NCI-H2081 treated with DMSO at 0.1 percent for 48 hours (cell line): ENCODE data around the gene MYO1D.
"Not testable (repeated sequence)": the region's sequence is repeated elsewhere in the genome, so short reads cannot be mapped to it uniquely, and the experiment has no call there.

Experiments used
- DNase-seq: peaks from one replicate; lab custom pipeline; 2025; lab: John Stamatoyannopoulos, UW

The MYO1D gene

GRCh38 chr17:32731556-32732295 is 145.2 kb downstream of the MYO1D start:
- no peak for DNase-seq

DNA sequence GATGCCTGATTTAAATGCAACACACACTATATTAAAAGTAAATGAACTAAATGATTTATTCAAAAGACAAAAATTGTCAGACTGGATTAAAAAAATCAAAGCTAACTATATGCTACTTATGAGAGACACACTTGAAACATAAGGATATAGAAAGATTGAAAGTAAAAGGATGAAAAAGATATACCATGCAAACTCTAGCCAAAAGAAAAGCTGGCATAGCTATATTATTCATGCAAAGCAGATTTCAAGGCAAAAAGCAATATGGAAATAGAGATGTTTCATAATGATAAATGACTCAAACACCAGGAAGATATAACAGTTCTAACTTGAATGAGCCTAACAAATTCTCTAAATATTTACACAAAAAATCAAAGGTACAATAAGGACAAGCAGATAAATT is 149.2 kb downstream of the MYO1D start:
- DNase-seq: no peak

DNA sequence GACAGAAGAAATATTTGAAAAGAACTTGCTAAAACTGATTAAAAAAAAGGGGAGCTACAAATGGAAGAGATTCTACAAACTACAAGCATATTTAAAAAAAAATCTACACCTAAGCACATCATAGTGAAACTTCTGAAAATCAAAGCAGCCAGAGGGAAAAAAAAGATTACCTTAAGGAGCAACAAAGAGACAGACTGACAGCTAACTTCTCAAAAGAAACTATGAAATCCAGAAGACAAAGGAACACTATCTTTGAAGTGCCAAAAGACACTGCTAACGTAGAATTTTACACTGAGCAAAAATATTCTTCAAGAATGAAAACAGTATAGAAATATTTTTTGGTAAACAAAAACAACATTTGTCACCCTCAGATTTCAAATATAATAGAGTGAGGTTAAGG is 151.2 kb downstream of the MYO1D start:
- DNase-seq: no peak

- no peak for DNase-seq
Measured at GRCh38 chr17:32723310-32723955, 153.5 kb downstream of the MYO1D start.

DNA sequence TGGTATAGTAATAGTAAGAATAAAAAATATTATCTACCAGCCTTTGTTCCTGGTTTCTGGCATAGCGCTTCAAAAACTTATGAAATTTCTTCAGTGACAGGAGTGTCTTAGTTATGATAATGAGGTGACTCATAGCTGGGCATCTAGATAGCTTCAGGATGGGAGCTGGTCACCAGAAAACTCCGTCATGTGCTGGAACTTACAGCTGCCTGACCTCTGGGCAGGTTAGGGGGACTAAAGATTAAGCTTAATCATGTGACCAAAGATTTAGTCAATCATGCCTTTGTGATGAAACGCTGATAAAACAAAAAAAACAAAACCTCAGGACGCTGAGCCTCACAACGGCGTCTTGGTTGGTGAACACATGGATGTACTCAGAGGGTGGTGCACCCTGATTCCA is 154.2 kb downstream of the MYO1D start:
- DNase-seq: no peak

GRCh38 chr17:32720671-32721070 is 156.3 kb downstream of the MYO1D start:
- DNase-seq: no peak

GRCh38 chr17:32719689-32720088 is 157.2 kb downstream of the MYO1D start:
- DNase-seq: no peak

DNA sequence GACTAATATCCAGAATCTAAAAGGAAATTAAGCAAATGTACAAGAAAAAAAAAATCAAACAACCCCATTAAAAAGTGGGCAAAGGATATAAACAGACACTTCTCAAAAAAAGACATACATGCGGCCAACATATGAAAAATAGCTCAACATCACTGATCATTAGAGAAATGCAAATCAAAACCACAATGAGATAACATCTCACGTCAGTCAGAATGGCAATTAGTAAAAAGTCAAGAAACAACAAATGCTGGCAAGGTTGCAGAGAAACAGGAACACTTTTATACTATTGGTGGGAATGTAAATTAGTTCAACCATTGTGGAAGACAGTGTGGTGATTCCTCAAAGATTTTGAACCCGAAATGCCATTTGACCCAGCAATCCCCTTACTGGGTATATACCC is 162.0 kb downstream of the MYO1D start:
- not testable (repeated sequence) for DNase-seq

GRCh38 chr17:32714206-32714605 is 162.7 kb downstream of the MYO1D start:
- not testable (repeated sequence) for DNase-seq

GRCh38 chr17:32713081-32713480 is 163.8 kb downstream of the MYO1D start:
- DNase-seq: no peak

DNA sequence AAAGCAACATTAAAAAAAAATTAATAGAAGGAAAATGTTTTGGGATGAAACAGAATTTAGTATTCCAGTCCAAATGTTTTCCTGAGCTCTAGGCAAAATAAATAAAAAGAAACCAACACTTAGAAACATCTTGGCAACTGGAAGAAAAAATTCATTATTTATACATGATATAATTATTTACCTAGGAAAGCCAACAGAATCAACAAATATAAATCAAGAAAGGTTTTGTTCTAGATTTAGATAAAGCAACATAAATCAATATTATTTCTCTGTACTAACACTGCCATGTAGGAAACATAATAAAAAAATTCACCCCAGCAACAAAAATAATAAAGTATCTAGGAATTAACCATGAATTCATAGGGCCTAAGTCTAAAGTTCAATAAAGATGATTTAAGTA is 167.4 kb downstream of the MYO1D start:
- DNase-seq: no peak

DNA sequence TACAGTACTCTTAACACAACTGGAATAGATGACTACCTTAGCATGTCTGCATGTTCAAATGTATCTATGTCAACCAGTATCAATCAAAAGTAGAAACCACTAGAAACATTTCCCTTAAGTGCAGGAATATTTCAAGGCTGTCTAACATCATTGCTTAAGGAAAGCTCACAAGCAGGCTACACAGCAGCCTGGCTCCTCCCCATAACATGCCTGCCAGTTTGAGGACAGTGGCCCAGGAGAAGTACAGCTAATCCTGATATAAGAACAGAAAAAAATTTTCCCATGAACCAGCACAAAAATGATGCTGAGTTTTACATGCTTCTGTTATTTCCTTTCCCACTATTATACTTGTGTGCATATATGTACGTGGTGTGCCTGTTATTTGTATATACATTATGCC is 175.1 kb downstream of the MYO1D start:
- no peak for DNase-seq

DNA sequence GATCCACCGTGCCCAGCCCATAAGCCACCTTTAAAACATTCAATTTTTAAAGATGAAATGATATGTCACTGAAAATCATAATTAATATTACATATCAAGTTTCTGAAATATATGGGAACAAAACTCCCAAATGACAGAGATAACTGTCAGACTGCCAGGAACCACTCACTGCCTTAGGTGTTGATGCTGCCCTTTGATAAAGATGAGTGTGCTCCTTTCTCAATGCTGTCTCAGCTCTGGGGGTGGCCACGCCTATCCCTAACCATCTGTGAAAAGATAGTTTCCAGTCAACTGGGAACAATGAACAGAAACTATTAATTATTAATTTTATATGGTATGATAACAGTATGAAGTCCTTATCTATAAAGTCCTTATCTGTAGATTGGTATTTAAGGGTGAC is 177.7 kb downstream of the MYO1D start:
- DNase-seq: no peak

- no peak for DNase-seq
Measured at GRCh38 chr17:32697728-32698625, 178.9 kb downstream of the MYO1D start.

DNA sequence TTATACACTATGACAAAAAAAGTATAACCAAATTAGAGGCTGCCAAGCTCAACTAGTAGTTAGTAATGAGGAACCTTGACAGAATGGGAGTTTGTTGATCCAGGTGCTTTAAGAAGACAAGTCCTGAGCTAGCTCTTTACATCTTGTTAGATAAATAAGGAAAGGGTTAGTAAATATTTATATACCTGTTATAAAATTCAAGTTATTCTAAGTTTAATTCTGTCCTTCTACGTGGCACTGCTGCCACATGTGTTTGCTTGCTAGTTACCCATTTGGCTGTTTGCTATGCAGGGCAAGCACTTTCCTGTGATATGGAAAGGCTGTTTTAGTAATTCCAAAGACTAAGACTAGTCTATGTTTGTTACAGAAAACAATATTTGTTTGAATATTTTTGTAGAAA is 180.5 kb downstream of the MYO1D start:
- DNase-seq: no peak

GRCh38 chr17:32695864-32696263 is 181.1 kb downstream of the MYO1D start:
- no peak for DNase-seq

DNA sequence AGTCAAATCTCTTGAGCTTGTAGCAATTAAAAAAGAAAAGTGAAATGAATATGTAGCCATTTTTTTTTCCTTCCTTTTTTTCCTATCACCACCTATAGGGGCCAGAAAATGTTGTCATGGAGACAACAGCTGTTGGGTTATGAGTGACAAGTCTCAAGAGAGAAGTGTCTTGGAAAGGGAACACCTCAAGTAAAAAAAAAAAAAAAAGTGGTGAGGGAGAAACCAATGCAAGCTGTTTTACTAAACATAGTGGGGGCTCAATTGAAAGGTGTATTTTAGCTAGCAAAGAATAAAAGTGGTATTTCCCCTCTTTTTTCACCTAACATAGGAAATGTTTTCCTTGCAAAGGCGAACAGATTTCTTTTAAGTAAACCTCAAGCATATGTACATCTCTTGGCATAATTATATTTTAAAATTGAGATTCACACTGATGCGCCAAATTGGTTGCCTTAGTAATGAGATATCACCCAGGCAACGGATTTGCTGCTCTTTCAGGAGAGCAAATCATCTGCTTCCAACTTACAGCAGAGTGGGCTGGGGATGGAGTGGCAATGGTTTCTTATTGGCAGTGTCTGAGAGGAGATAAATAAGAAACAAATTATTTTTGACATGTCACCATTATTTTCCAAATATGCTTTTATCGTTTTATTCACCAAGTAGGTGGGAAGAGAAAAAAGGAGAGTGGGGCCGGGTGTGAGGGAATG is 183.6 kb downstream of the MYO1D start:
- DNase-seq: no peak

DNA sequence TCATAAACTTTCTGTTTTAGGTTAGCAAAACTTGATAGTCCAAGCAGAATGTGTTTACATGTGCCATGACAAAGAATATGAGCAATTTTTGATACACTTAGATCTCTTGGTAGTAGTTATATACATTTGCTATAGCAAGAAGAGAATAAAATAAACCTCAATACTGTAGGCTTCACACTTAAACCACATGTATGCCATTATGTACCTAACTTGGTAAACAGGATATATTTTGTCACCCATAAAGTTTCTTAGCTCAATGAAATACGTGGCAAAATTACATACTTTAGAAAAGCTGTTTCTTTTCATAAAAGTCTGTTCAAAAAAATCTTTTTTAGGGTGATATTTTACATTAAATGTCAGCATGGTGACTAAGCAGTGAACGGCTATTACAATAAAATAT is 184.7 kb downstream of the MYO1D start:
- DNase-seq: no peak

DNA sequence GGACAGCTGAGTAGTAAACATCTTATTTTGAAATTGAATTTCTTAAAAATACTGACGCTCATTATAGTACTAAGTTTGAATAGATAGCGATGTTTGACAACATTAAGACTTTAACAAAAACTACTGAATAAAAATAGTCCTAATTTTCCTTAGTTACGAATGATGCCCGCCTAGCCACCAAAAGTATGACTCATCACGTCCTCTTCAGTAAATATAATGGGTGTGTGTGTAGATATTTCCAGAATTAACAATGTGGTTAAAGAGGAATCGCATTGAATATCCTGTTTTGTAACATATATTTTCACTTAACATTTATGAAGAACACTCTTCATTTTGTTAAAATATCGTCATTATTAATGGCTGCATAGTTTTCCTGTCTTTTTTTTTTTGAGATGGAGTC is 187.6 kb downstream of the MYO1D start:
- no peak for DNase-seq

- no peak for DNase-seq
Measured at GRCh38 chr17:32688221-32688620, 188.7 kb downstream of the MYO1D start.

GRCh38 chr17:32684087-32684958 is 192.6 kb downstream of the MYO1D start:
- no peak for DNase-seq
